Kidney tubule cell (primary cell): Measurements from ENCODE around the gene WBP1.
A peak's percentile ranks its signal among the peaks of the same experiment; 100 is the strongest.
"Not testable (repeated sequence)": the region's sequence is repeated elsewhere in the genome, so short reads cannot be mapped to it uniquely, and the experiment has no call there.

Source experiments
- DNase-seq: peaks from one replicate; pipeline ENCODE4 v3.0.0-alpha.2; 2018; ENCODE audit warnings: low spot score

The WBP1 gene

GRCh38 chr2:74427551-74427950, 30.7 kb upstream of the WBP1 start:
- no peak for DNase-seq

- no peak for DNase-seq
Measured at GRCh38 chr2:74428675-74429074, 29.6 kb upstream of the WBP1 start.

GRCh38 chr2:74429487-74430451, 28.5 kb upstream of the WBP1 start:
- peak; percentile 57 for DNase-seq

- no peak for DNase-seq
Measured at GRCh38 chr2:74430502-74430901, 27.7 kb upstream of the WBP1 start.

GRCh38 chr2:74436111-74436805, 22.0 kb upstream of the WBP1 start:
- DNase-seq: no peak

GRCh38 chr2:74436848-74437695, 21.2 kb upstream of the WBP1 start:
- DNase-seq: no peak

- no peak for DNase-seq
Measured at GRCh38 chr2:74438248-74438647, 20.0 kb upstream of the WBP1 start.

- no peak for DNase-seq
Measured at GRCh38 chr2:74439373-74439772, 18.9 kb upstream of the WBP1 start.

GRCh38 chr2:74439803-74440377, 18.3 kb upstream of the WBP1 start:
- DNase-seq: no peak

- peak; percentile 92 for DNase-seq
Measured at GRCh38 chr2:74440378-74441169, 17.7 kb upstream of the WBP1 start.

- DNase-seq: no peak
Measured at GRCh38 chr2:74441170-74441689, 17.0 kb upstream of the WBP1 start.

- DNase-seq: peak; percentile 91
Measured at GRCh38 chr2:74441690-74442482, 16.4 kb upstream of the WBP1 start, which contains the start of gene RTKN. Gene RTKN (minus strand): TSS chr2:74441937. CDS start chr2:74441816, 121 bp downstream.

- DNase-seq: not testable (repeated sequence)
Measured at GRCh38 chr2:74442483-74443297, 15.5 kb upstream of the WBP1 start.

- DNase-seq: no peak
Measured at GRCh38 chr2:74444498-74445318, 13.5 kb upstream of the WBP1 start.

GRCh38 chr2:74447230-74447999, 10.8 kb upstream of the WBP1 start:
- peak; percentile 31 for DNase-seq

GRCh38 chr2:74448771-74449170, 9.5 kb upstream of the WBP1 start:
- DNase-seq: no peak

GRCh38 chr2:74450570-74451190, 7.6 kb upstream of the WBP1 start:
- no peak for DNase-seq
